GM19035 (cell line): ENCODE results near the gene TCL1B.

ENCODE experiments used
- ATAC-seq: cut with Tn5 transposase; IDR thresholded peaks from one replicate; pipeline ENCODE4 v1.9.1; 2021; ENCODE audit not compliant: unreplicated experiment

TCL1B gene

GRCh38 chr14:95666450-95666849, 19.8 kb upstream of the TCL1B start:
- ATAC-seq = no peak

GRCh38 chr14:95667249-95667693, 19.0 kb upstream of the TCL1B start:
- ATAC-seq = no peak

- no peak for ATAC-seq
Measured at GRCh38 chr14:95668235-95668772, 17.9 kb upstream of the TCL1B start.

GRCh38 chr14:95674613-95675012, 11.6 kb upstream of the TCL1B start:
- ATAC-seq = no peak

- no peak for ATAC-seq
Measured at GRCh38 chr14:95675486-95675885, 10.7 kb upstream of the TCL1B start.

GRCh38 chr14:95677179-95677835, 8.9 kb upstream of the TCL1B start:
- ATAC-seq = no peak

- no peak for ATAC-seq
Measured at GRCh38 chr14:95679148-95679815, 6.9 kb upstream of the TCL1B start.

- no peak for ATAC-seq
Measured at GRCh38 chr14:95679998-95680735, 6.1 kb upstream of the TCL1B start.

GRCh38 chr14:95681153-95681552, 5.1 kb upstream of the TCL1B start:
- ATAC-seq = no peak

GRCh38 chr14:95683793-95684192, 2.4 kb upstream of the TCL1B start:
- ATAC-seq = no peak

GRCh38 chr14:95686935-95687334, 709 bp downstream of the TCL1B start:
- ATAC-seq = no peak

- no peak for ATAC-seq
Measured at GRCh38 chr14:95689441-95689840, 3.2 kb downstream of the TCL1B start.

- no peak for ATAC-seq
Measured at GRCh38 chr14:95690815-95691214, 4.6 kb downstream of the TCL1B start.

GRCh38 chr14:95691591-95691990, 5.4 kb downstream of the TCL1B start:
- no peak for ATAC-seq

- ATAC-seq = no peak
Measured at GRCh38 chr14:95692109-95692508, 5.9 kb downstream of the TCL1B start.

- ATAC-seq = no peak
Measured at GRCh38 chr14:95695051-95695450, 8.8 kb downstream of the TCL1B start.

- no peak for ATAC-seq
Measured at GRCh38 chr14:95695913-95696312, 9.7 kb downstream of the TCL1B start.

- ATAC-seq = no peak
Measured at GRCh38 chr14:95696741-95697140, 10.5 kb downstream of the TCL1B start.

GRCh38 chr14:95697764-95698163, 11.5 kb downstream of the TCL1B start:
- no peak for ATAC-seq

- no peak for ATAC-seq
Measured at GRCh38 chr14:95698287-95698686, 12.1 kb downstream of the TCL1B start.

GRCh38 chr14:95699412-95699811, 13.2 kb downstream of the TCL1B start:
- ATAC-seq = no peak
